ENCODE data around the gene LRRC10B.

LRRC10B gene

DNA sequence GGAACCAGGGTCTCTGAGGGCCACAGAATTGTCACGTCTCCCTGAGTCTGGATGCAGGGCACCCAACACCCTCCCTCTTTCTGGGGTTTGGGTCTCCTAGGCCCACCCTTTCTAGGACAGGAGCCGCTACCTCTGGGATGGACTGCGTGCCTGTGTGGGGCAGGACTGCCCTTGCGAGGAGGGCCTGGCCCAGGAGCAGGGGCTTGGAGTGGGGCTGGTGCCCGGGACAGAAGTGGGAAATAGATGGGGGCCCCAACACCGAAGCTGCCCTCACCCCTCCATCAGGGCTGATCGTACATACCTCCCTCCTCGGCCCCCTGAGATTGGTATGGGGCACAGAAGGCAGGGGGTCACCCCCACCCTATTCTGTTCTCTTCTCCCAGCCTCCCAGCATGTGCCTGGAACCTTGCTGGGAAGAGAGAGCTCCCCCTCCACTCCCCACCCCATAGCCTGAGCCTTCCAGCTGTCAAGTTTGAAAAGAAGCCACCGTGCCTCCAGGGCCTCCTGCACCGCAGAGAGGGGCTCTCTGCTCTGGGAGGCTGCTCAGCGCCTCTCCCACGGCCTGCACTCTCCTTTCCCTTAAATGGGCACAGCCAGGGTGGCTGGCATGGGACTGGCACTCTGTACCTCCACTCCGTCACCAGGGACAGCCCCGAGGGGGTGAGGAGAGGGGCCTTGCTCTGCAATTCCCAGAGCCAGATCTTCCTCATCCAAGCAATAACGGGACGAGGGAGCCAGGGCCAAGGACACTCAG lies 1.8 kb downstream of the LRRC10B start:
- peaks cover 22% of the 10 kb centered on the region for H3K27me3 Mint-ChIP-seq
- no peak overlapping the region for H3K27ac Mint-ChIP-seq
- no peaks in the 10 kb centered on the region for H3K9me3 Mint-ChIP-seq
- no peaks in the 10 kb centered on the region for H3K36me3 Mint-ChIP-seq
- no peak for DNase-seq (ENCODE audit: low spot score in 2 of 2)
- peak overlapping the region; percentile 33 for H3K4me3 Mint-ChIP-seq
- peaks cover 5% of the 10 kb centered on the region for H3K4me1 Mint-ChIP-seq
- no peak for ATAC-seq (ENCODE audit: low read depth)

GRCh38 chr11:61510974-61511373 lies 2.4 kb downstream of the LRRC10B start:
- ATAC-seq (ENCODE audit: low read depth) (no peak), DNase-seq (ENCODE audit: low spot score in 2 of 2) (no peak)
- peaks cover 22% of the 10 kb centered on the region for H3K27me3 Mint-ChIP-seq
- no peak overlapping the region for H3K27ac Mint-ChIP-seq
- H3K4me3 Mint-ChIP-seq: no peak overlapping the region
- H3K36me3 Mint-ChIP-seq: no peaks in the 10 kb centered on the region
- H3K4me1 Mint-ChIP-seq: peaks cover 5% of the 10 kb centered on the region
- no peaks in the 10 kb centered on the region for H3K9me3 Mint-ChIP-seq

DNA sequence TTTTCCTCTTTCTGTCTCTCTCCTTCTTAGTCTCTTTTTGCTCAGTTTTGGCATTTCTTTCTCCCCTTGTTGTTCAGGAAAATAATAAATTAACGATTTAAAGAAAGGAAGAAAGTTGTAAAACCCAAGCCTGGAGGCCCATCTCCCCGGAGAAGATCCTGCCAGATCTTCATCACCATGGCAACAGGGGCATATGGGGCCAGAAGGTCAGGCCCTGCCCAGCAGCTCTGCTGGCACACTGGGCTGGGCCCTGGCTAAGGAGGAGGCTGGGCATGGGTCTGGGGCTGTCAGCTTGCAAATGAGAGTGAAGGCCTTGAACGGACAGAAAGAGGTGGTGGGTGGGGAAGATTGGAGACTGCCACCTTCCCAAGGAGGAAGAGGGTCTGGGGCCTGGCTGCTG lies 2.8 kb downstream of the LRRC10B start:
- no peaks in the 10 kb centered on the region for H3K36me3 Mint-ChIP-seq
- H3K4me3 Mint-ChIP-seq: no peak overlapping the region
- no peak overlapping the region for H3K27ac Mint-ChIP-seq
- DNase-seq (ENCODE audit: low spot score in 2 of 2): no peak
- H3K9me3 Mint-ChIP-seq: no peaks in the 10 kb centered on the region
- no peak for ATAC-seq (ENCODE audit: low read depth)
- H3K27me3 Mint-ChIP-seq: peaks cover 22% of the 10 kb centered on the region
- H3K4me1 Mint-ChIP-seq: peaks cover 5% of the 10 kb centered on the region

- H3K27me3 Mint-ChIP-seq: peaks cover 30% of the 10 kb centered on the region
Measured at GRCh38 chr11:61512435-61512834, 3.9 kb downstream of the LRRC10B start.

DNA sequence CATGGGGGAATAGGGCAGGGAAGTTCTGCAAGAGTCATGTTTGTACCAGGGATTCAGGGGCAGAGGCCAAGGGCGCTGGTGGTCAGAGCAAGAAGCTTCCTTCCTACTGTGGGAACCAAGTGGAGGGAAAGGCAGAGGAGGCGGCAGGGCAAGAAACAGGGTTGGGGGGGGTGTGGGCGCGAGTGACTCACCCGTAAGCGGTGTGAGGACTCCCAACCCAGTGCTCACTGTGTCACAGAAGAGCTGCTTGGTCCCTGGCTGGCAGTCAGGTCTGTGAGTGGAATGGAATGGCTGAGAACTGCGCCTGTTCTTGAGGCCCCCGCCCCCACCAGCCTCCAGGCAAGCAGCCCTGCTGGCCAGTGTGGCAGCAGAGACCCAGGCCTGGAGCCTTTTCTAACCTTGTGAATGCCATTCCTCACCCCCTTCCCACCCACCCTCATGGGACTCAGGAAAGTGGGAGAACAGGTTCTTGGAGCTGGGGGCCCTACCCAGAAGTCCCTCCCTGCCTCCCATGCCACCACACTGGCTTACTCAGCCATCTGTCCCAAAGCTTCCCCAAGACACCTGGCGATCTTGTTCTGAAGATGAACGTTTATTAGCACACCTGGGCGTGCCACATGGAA lies 4.7 kb downstream of the LRRC10B start:
- Mint-ChIP-seq H3K4me1 (peaks cover 10% of the 10 kb centered on the region), H3K36me3 (no peaks in the 10 kb centered on the region), H3K27ac (no peak overlapping the region), H3K9me3 (no peaks in the 10 kb centered on the region), H3K4me3 (no peak overlapping the region), H3K27me3 (peaks cover 27% of the 10 kb centered on the region)
- no peak for ATAC-seq (ENCODE audit: low read depth)
- no peak for DNase-seq (ENCODE audit: low spot score in 2 of 2)

More at GRCh38 chr11:61512435-61512834, 3.9 kb downstream of the LRRC10B start:
- Mint-ChIP-seq H3K4me1 (peaks cover 15% of the 10 kb centered on the region), H3K4me3 (no peak overlapping the region), H3K36me3 (no peaks in the 10 kb centered on the region), H3K27ac (no peak overlapping the region), H3K9me3 (no peaks in the 10 kb centered on the region)
- DNase-seq (ENCODE audit: low spot score in 2 of 2) (no peak), ATAC-seq (ENCODE audit: low read depth) (no peak)

DNA sequence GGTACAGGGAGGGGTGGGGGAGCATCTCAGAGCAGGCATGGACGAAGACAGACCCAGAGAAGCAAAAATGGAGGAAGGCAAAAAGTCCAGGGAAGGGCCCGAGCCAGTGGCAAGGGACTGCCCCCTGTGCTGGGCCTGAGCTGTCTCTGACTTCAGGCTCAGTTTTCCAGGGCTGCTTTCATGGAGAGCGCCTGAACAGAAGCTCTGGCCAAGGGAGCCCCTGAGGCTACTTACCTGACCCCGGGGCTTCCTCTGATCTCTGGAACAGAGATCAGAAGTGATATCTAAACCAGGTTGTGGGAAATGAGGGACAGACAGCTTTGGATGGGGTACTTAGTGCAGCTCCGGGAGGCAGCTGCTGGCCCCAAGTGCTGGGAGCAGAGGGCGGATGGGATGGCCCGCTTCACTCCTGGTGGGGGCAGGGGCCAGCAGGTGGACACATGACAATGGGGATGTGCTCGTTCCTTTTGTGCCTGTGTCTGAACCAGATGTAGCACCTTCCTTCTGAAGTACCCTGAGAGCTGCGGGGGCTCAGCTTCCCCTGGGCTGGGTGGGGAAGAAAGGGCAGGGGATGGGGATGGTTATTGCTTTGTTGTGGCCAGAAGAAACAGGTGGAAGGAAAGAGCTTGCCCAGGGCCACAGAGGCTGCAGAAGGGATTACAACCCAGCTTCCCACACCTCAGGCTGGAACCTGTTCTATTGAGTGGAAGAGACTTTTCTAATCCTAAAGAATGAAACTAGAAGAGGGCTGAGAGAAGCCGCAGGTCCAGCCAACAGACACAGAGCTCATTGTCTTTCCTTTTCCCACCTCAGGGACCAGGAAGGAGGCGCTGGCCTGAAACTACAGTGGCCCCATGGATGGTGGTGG lies 5.7 kb downstream of the LRRC10B start:
- no peak for ATAC-seq (ENCODE audit: low read depth)
- Mint-ChIP-seq H3K4me1 (peaks cover 10% of the 10 kb centered on the region), H3K4me3 (no peak overlapping the region), H3K36me3 (no peaks in the 10 kb centered on the region), H3K27ac (no peak overlapping the region), H3K27me3 (peaks cover 32% of the 10 kb centered on the region), H3K9me3 (no peaks in the 10 kb centered on the region)
- DNase-seq (ENCODE audit: low spot score in 2 of 2): no peak

- no peak for ATAC-seq (ENCODE audit: low read depth)
- Mint-ChIP-seq H3K4me3 (no peak overlapping the region), H3K27ac (no peak overlapping the region), H3K9me3 (no peaks in the 10 kb centered on the region), H3K36me3 (no peaks in the 10 kb centered on the region), H3K4me1 (peaks cover 10% of the 10 kb centered on the region), H3K27me3 (peaks cover 32% of the 10 kb centered on the region)
- DNase-seq (ENCODE audit: low spot score in 2 of 2): no peak
Measured at GRCh38 chr11:61515686-61516085, 7.1 kb downstream of the LRRC10B start.

- Mint-ChIP-seq H3K36me3 (no peaks in the 10 kb centered on the region), H3K4me1 (peaks cover 10% of the 10 kb centered on the region), H3K9me3 (no peaks in the 10 kb centered on the region), H3K27me3 (peaks cover 29% of the 10 kb centered on the region), H3K27ac (no peak overlapping the region), H3K4me3 (no peak overlapping the region)
- no peak for DNase-seq (ENCODE audit: low spot score in 2 of 2)
- ATAC-seq (ENCODE audit: low read depth): no peak
Measured at GRCh38 chr11:61516191-61516590, 7.6 kb downstream of the LRRC10B start.

- ATAC-seq (ENCODE audit: low read depth): peak; percentile 66
- Mint-ChIP-seq H3K4me1 (peaks cover 10% of the 10 kb centered on the region), H3K4me3 (peak overlapping the region; percentile 16), H3K9me3 (no peaks in the 10 kb centered on the region), H3K27ac (no peak overlapping the region), H3K36me3 (no peaks in the 10 kb centered on the region), H3K27me3 (peaks cover 28% of the 10 kb centered on the region)
- peak; percentile 64 to 77 for DNase-seq (ENCODE audit: low spot score in 2 of 2)
Measured at GRCh38 chr11:61516675-61517572, 8.4 kb downstream of the LRRC10B start.

DNA sequence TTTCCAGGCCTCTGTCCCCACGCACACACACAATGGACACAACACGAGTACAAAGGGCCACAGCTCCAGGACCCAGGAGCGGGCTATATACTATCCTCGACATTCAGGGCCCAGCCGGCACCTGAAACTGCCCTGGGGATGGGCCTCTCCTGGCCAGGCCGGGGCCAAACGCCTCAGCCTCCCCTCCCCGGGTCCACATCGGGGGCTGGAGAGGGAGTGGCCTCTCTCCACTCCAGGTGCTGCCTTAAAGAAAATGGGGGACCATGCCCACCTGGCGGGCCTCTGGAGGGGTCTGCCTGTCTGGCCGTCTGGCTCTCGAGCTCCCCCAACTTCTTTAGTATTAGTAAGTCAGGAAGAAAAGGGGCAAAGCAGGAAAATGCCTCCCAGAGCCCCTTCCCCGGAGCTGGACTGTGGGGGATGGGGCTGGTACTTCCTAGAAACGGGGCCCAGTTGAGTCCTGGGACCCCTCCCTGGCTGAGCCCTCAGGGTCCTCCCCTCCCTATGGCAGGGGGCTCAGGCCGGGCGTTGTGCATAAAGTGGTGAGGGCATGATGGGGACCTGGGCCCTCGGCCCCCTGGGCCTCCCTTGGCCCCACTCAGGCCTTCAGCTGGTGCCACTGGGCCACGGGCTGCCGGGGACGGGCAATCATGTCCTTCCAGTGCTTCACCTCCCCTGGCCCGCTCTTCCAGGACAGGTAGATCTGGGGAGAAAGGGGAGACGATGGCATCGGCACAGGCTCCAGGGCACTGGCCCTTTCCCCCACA lies 9.7 kb downstream of the LRRC10B start:
- H3K27ac Mint-ChIP-seq: no peak overlapping the region
- no peaks in the 10 kb centered on the region for H3K9me3 Mint-ChIP-seq
- no peak overlapping the region for H3K4me3 Mint-ChIP-seq
- H3K36me3 Mint-ChIP-seq: no peaks in the 10 kb centered on the region
- peaks cover 10% of the 10 kb centered on the region for H3K4me1 Mint-ChIP-seq
- ATAC-seq (ENCODE audit: low read depth) (no peak), DNase-seq (ENCODE audit: low spot score in 2 of 2) (no peak)
- peaks cover 27% of the 10 kb centered on the region for H3K27me3 Mint-ChIP-seq

DNA sequence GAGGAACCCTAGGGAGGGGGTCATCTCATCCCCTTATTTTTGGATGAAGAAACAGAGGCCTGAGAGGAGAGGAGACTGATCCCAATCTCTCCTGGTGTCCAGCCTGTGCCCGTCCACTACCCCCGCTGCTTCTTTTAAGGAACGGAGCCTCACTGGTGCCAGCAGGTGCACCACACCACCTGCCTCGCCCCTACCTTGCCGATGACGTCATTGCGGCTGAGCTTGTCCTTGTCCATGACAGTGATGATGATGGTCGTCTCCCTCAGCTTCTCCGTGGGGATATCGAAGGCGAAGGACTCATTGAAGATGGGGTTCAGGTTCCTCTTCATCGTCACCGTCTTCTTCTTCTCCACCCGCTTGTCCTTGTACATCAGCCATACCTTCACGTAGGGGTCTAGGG lies 14.3 kb downstream of the LRRC10B start:
- Mint-ChIP-seq H3K36me3 (no peaks in the 10 kb centered on the region), H3K4me3 (no peak overlapping the region), H3K9me3 (no peaks in the 10 kb centered on the region), H3K27me3 (peaks cover 33% of the 10 kb centered on the region), H3K27ac (no peak overlapping the region), H3K4me1 (no peaks in the 10 kb centered on the region)
- ATAC-seq (ENCODE audit: low read depth): no peak
- DNase-seq (ENCODE audit: low spot score in 2 of 2): no peak

GRCh38 chr11:61524446-61524845 lies 15.9 kb downstream of the LRRC10B start:
- no peaks in the 10 kb centered on the region for H3K9me3 Mint-ChIP-seq
- no peaks in the 10 kb centered on the region for H3K4me1 Mint-ChIP-seq
- peaks cover 27% of the 10 kb centered on the region for H3K27me3 Mint-ChIP-seq
- H3K27ac Mint-ChIP-seq: no peak overlapping the region
- no peaks in the 10 kb centered on the region for H3K36me3 Mint-ChIP-seq
- DNase-seq (ENCODE audit: low spot score in 2 of 2): no peak
- ATAC-seq (ENCODE audit: low read depth): no peak
- H3K4me3 Mint-ChIP-seq: no peak overlapping the region

Data from memory B cell (primary cell).